ENCODE measurements around the gene ADAP1.

Gene ADAP1

DNA sequence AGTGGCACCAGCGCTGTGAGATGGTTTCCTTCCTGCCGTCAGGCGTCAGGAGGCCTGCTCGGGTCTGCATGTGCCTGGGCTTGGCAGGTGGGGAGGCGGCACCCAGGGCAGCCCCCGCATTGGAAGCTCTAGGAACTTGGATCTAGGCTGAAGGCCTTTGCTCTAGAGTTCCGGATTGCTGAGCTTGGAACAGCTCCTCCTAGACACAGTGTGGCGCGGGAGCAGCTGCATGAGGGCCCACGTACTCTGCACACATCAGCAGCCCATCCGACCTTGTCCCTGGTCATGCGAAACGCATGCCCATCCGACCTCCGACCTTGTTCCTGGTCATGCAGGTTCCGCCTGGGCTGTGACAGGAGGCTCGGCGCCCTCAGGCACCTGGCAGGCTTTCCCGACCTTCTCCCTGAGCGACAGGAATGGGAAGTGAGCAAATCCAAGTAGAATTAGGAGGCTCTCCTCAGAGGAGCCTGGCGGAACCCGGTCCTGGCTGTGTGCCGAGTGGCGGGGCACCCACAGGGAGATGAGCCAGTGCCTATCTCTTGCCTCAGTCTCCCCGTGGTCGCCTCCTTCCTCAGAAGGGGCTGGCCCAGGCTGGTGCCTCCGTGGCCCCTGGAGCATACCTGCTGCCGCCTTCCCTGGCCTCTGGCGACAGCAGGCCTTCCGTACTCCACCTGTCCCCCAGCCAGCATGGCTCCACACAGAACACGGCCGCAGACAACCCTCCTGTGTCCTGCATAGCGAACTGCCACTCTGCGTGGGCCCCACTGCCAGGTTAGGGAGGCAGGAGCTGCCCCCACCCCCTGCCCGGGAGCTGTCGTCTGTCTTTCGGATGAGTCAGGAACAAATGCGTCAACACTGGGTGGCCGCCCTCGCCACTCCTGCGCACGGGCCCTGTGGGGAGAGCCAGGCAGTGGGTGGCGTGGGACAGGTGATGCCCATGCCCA is 66.1 kb downstream of the ADAP1 start:
- DNase-seq (ENCODE audit: low read depth): no peak
- H3K4me3 ChIP-seq (ENCODE audit: low read depth, low read length): no peak overlapping the region
- TF ChIP-seq, protein P1, sequence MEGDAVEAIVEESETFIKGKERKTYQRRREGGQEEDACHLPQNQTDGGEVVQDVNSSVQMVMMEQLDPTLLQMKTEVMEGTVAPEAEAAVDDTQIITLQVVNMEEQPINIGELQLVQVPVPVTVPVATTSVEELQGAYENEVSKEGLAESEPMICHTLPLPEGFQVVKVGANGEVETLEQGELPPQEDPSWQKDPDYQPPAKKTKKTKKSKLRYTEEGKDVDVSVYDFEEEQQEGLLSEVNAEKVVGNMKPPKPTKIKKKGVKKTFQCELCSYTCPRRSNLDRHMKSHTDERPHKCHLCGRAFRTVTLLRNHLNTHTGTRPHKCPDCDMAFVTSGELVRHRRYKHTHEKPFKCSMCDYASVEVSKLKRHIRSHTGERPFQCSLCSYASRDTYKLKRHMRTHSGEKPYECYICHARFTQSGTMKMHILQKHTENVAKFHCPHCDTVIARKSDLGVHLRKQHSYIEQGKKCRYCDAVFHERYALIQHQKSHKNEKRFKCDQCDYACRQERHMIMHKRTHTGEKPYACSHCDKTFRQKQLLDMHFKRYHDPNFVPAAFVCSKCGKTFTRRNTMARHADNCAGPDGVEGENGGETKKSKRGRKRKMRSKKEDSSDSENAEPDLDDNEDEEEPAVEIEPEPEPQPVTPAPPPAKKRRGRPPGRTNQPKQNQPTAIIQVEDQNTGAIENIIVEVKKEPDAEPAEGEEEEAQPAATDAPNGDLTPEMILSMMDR (IDR thresholded peaks at IDR 0.05; ENCODE audit: low read depth, low read length, missing control alignments): no peak

DNA sequence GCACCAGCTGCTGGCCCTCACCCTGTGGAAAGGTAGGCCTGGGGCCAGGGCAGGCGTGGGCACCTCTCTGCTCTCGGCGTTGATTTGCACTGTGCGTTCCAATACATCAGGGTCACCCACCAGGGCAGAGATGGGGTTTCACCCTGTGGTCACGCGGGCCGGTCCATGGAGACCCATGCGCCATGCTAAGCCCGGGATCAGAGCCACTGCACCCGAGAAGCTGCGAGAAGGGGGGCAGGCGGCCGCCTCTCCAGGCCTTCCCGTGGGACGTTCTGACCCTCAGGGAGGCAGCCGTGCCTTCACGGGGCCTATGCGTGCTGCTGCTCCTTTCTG is 67.0 kb downstream of the ADAP1 start:
- TF ChIP-seq, protein P1 (IDR thresholded peaks at IDR 0.05; ENCODE audit: low read depth, low read length, missing control alignments): no peak
- DNase-seq (ENCODE audit: low read depth): no peak
- no peak overlapping the region for H3K4me3 ChIP-seq (ENCODE audit: low read depth, low read length)

DNA sequence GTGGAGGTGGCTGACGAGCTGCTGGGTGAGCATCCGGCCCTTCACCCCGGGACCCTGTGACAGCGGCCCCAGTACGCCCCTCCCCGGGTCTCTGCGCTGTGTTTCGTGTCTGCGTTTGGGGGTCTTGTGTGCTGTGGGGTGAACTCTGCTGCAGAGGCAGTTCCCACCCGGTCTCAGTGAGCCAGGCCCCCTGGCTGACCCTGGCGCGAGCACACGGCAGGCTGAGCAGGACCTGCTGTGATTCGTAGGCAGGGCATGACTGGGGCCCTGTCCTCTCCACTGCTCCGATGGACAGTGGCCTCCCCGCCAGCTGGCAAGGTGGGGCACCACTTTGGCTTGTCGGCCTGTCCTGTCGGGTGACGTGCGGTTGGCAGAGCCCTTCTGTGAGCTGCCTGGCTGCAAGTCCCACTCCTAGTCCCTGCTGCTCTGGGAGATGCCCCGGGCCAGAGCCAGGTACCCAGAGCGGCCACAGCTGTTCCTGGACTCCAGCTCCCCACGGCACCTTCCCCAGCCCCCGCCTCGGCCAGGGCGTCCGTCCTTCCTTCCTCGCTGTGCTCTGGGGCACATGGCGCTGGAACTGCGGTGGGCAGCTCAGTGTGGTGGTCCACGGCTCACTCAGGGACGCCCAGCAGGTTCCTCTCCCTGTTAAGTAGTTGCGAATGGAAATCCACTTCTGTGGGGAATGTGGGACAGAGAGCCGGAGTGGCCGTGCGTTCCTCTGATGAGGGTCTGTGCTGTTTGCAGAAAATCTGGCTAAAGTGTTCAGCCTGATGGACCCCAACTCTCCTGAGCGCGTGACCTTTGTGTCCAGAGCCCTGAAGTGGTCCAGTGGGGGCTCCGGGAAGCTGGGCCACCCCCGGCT is 67.6 kb downstream of the ADAP1 start:
- TF ChIP-seq, protein P1 (IDR thresholded peaks at IDR 0.05; ENCODE audit: low read depth, low read length, missing control alignments): no peak
- H3K4me3 ChIP-seq (ENCODE audit: low read depth, low read length): no peak overlapping the region
- no peak for DNase-seq (ENCODE audit: low read depth)

DNA sequence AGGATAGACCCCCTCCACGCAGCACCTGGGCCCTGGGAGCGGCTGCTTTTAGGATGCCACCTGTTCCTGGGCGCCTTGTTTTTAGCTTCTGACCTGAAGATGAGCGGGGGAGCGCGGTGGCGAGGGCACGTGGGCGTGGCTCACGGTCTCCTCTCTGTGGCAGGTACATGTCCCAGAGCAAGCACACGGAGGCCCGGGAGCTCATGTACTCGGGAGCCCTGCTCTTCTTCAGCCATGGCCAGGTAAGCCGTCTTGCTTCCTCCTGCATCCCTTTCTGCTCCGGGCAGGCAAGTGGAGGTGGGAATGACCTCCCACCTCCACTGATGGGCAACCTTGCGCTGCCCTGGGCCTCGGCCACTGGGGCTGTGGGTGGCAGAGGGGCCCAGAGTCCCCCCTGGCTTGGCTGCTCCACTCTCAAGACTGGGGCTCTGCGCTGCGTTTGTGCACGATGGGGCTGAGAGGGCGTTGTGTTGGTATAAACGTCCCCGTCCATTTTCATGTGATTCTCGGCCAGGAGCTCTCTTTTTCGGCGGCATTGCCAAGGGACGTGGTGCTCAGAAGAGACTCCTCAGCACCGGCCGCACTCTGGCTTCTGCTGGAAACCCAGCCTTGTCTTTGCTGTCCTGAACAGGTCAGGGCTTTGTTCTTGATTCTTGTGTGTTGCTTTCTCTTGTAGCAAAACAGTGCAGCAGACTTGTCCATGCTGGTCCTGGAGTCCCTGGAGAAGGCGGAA is 68.4 kb downstream of the ADAP1 start:
- TF ChIP-seq, protein P1 (IDR thresholded peaks at IDR 0.05; ENCODE audit: low read depth, low read length, missing control alignments): no peak
- no peak overlapping the region for H3K4me3 ChIP-seq (ENCODE audit: low read depth, low read length)
- DNase-seq (ENCODE audit: low read depth): no peak

DNA sequence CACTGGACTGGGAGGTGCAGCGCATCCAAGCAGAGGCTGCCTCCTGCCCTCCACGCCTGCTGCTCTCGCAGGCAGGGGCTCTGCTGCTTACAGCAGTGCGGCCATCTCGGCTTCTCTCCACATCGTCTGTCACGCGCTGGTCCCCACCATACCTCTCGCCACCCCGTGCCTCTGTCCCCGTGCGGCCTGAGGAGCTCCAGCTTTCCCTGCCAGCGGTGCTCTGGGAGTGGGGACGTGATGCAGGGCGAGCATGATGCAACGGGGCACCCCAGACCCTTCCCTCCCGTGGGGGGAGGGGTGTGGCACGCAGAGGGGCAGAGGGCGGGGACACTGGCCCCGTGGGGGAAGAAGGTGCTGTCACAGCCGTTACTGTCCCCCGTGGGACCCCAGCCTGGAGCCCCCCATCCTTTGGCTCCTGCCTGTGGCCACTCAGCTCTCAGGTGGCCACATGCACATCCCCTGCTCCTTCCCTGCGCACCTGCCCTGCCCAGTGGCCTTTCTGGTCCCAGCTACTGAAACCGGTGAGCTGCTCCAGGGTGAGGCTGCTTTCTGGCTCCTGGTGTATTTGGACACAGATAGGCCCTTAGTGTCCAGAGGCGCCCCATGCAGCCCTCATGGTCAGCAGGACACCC is 69.1 kb downstream of the ADAP1 start:
- no peak overlapping the region for H3K4me3 ChIP-seq (ENCODE audit: low read depth, low read length)
- DNase-seq (ENCODE audit: low read depth): no peak
- TF ChIP-seq, protein P1 (IDR thresholded peaks at IDR 0.05; ENCODE audit: low read depth, low read length, missing control alignments): no peak

All from GM12864 (cell line).